Mesenchymal stem cell (in vitro differentiated cells and primary cell): ENCODE results near the gene LAMC3.
A peak's percentile ranks its signal among the peaks of the same experiment; 100 is the strongest.

Experiments
- DNase-seq: peaks from one replicate; pipeline ENCODE4 v3.0.0-alpha.2; 2013
- H2AFZ ChIP-seq: one replicate; pipeline ENCODE4 v1.6.1; 2013; ENCODE audit warnings: low read depth, mild to moderate bottlenecking, control low read depth, inconsistent platforms, low read length, moderate library complexity
- H2AK5ac ChIP-seq: 2 replicates; pipeline ENCODE4 v1.6.1; 2013; ENCODE audit warnings: low read length, moderate library complexity, mild to moderate bottlenecking, inconsistent platforms; ENCODE audit not compliant: severe bottlenecking
- H2BK120ac ChIP-seq: one replicate; pipeline ENCODE4 v1.6.1; 2013; ENCODE audit warnings: low read depth, mild to moderate bottlenecking, inconsistent platforms, low read length, moderate library complexity
- H2BK12ac ChIP-seq, 2 experiments: one replicate each; pipeline ENCODE4 v1.6.1; 2013; ENCODE audit warnings: inconsistent platforms in 2 of 2, low read length in 2 of 2, mild to moderate bottlenecking in 2 of 2, moderate library complexity in 2 of 2, control low read depth in 1 of 2
- H2BK15ac ChIP-seq: one replicate; pipeline ENCODE4 v1.6.1; 2013; ENCODE audit warnings: mild to moderate bottlenecking, low read depth, inconsistent platforms; ENCODE audit not compliant: poor library complexity, severe bottlenecking
- H2BK5ac ChIP-seq: 2 replicates; pipeline ENCODE4 v1.6.1; 2013; ENCODE audit warnings: low read depth, mild to moderate bottlenecking, low read length, control low read depth, inconsistent platforms; ENCODE audit not compliant: poor library complexity, severe bottlenecking
- H3K14ac ChIP-seq, 2 experiments: one replicate each; pipeline ENCODE4 v1.6.1; 2013; ENCODE audit warnings: inconsistent platforms in 2 of 2, low read length in 2 of 2, control low read depth in 1 of 2, mild to moderate bottlenecking in 1 of 2, moderate library complexity in 1 of 2
- H3K18ac ChIP-seq, 2 experiments: one replicate each; pipeline ENCODE4 v1.6.1; 2013; ENCODE audit warnings: inconsistent platforms in 2 of 2, low read length in 2 of 2, control low read depth in 1 of 2, low read depth in 1 of 2, mild to moderate bottlenecking in 1 of 2
- H3K23ac ChIP-seq, 2 experiments: one replicate each; pipeline ENCODE4 v1.6.1; 2013; ENCODE audit warnings: inconsistent platforms in 2 of 2, low read length in 2 of 2, mild to moderate bottlenecking in 2 of 2, moderate library complexity in 2 of 2, control low read depth in 1 of 2
- H3K27ac ChIP-seq: 2 replicates; pipeline ENCODE4 v1.5.1; 2013; ENCODE audit warnings: mild to moderate bottlenecking, moderate library complexity, low read length, control low read depth, inconsistent platforms; ENCODE audit not compliant: poor library complexity, severe bottlenecking
- H3K27me3 ChIP-seq, 2 experiments: 2 replicates each; pipeline versions ENCODE4 v1.6.1 to v1.7.0; 2013; ENCODE audit warnings: low read length in 2 of 2, mild to moderate bottlenecking in 2 of 2, moderate library complexity in 2 of 2, control low read depth in 1 of 2, inconsistent platforms in 1 of 2; ENCODE audit not compliant: control insufficient read depth in 1 of 2, insufficient read depth in 1 of 2
- H3K36me3 ChIP-seq, 2 experiments: 2 replicates each; pipeline versions ENCODE4 v1.6.1 to v1.7.0; 2013; ENCODE audit warnings: low read length in 2 of 2, control low read depth in 1 of 2, inconsistent platforms in 1 of 2, low read depth in 1 of 2, mild to moderate bottlenecking in 1 of 2; ENCODE audit not compliant: insufficient read depth in 2 of 2, control insufficient read depth in 1 of 2
- H3K4ac ChIP-seq, 2 experiments: one replicate each; pipeline ENCODE4 v1.6.1; 2013; ENCODE audit warnings: inconsistent platforms in 2 of 2, low read length in 2 of 2, mild to moderate bottlenecking in 2 of 2, moderate library complexity in 2 of 2, control low read depth in 1 of 2, low read depth in 1 of 2
- H3K4me1 ChIP-seq: 2 replicates; pipeline ENCODE4 v1.6.1; 2013; ENCODE audit warnings: low read depth, low read length, control low read depth; ENCODE audit not compliant: control insufficient read depth, insufficient read depth
- H3K4me2 ChIP-seq: 2 replicates; pipeline ENCODE4 v1.6.1; 2013; ENCODE audit warnings: low read length, mild to moderate bottlenecking, inconsistent platforms; ENCODE audit not compliant: poor library complexity, severe bottlenecking
- H3K4me3 ChIP-seq, 2 experiments: 2 replicates each; pipeline versions ENCODE4 v1.5.1 to v1.7.0; 2013; ENCODE audit warnings: low read length in 2 of 2, mild to moderate bottlenecking in 2 of 2, control low read depth in 1 of 2, low read depth in 1 of 2; ENCODE audit not compliant: insufficient read depth in 1 of 2
- H3K79me1 ChIP-seq: replicated peaks from 2 replicates; pipeline ENCODE4 v1.6.1; 2013; ENCODE audit warnings: mild to moderate bottlenecking, control low read depth, low read length, inconsistent platforms; ENCODE audit not compliant: poor library complexity, severe bottlenecking
- H3K9ac ChIP-seq: 2 replicates; pipeline ENCODE4 v1.7.0; 2013; ENCODE audit warnings: mild to moderate bottlenecking, low read length, moderate library complexity
- H3K9me3 ChIP-seq: 2 replicates; pipeline ENCODE4 v1.7.0; 2013; ENCODE audit warnings: mild to moderate bottlenecking, low read length; ENCODE audit not compliant: control insufficient read depth
- H4K8ac ChIP-seq: one replicate; pipeline ENCODE4 v1.6.1; 2013; ENCODE audit warnings: inconsistent platforms, mild to moderate bottlenecking, low read length, moderate library complexity
- H4K91ac ChIP-seq: one replicate; pipeline ENCODE4 v1.6.1; 2013; ENCODE audit warnings: mild to moderate bottlenecking, low read length, inconsistent platforms
- WGBS: methylation state at CpG from one replicate; pipeline ENCODE4 v1.1.7; 2013; ENCODE audit warnings: mixed read lengths; 5-methylcytosine and 5-hydroxymethylcytosine counted together

Gene LAMC3

GRCh38 chr9:131103535-131103934, 94.6 kb downstream of the LAMC3 start:
- peaks cover 0 to 17% of the 10 kb centered on the region in 2 experiments for H3K36me3 ChIP-seq
- H3K79me1 ChIP-seq: no peaks in the 10 kb centered on the region
- peak overlapping the region; percentile 16 for H2AK5ac ChIP-seq
- H2BK5ac ChIP-seq: no peak overlapping the region
- H3K9ac ChIP-seq: no peak overlapping the region
- H3K4ac ChIP-seq: no peak overlapping the region
- no peak overlapping the region for H3K18ac ChIP-seq
- DNase-seq: no peak
- H3K4me3 ChIP-seq: no peak overlapping the region
- H3K27ac ChIP-seq: no peak overlapping the region
- peaks cover 0 to 44% of the 10 kb centered on the region in 2 experiments for H3K27me3 ChIP-seq
- no peak overlapping the region for H3K14ac ChIP-seq
- peaks cover 39% of the 10 kb centered on the region for H3K4me1 ChIP-seq
- H2BK15ac ChIP-seq: no peak overlapping the region
- H3K9me3 ChIP-seq: no peaks in the 10 kb centered on the region
- 89% methylated on average over 2 of the region's 3 CpGs for WGBS
- H3K4me2 ChIP-seq: no peak overlapping the region
- H3K23ac ChIP-seq: no peak overlapping the region
- H4K91ac ChIP-seq: no peak overlapping the region
- no peak overlapping the region for H2BK120ac ChIP-seq
- H2AFZ ChIP-seq: no peak overlapping the region
- H2BK12ac ChIP-seq: no peak overlapping the region
- H4K8ac ChIP-seq: no peak overlapping the region

GRCh38 chr9:131104016-131104740, 95.2 kb downstream of the LAMC3 start:
- 77% methylated on average over 4 of the region's 5 CpGs for WGBS

GRCh38 chr9:131105952-131106351, 97.0 kb downstream of the LAMC3 start:
- Histone ChIP-seq H2AFZ (no peak overlapping the region), H3K23ac (no peak overlapping the region), H3K4me2 (no peak overlapping the region), H3K4me3 (no peak overlapping the region), H3K9ac (no peak overlapping the region), H2AK5ac (no peak overlapping the region), H2BK5ac (no peak overlapping the region), H4K91ac (no peak overlapping the region), H3K4ac (no peak overlapping the region), H3K9me3 (no peaks in the 10 kb centered on the region), H3K18ac (no peak overlapping the region), H3K14ac (no peak overlapping the region), H3K27me3 (peaks cover 0 to 29% of the 10 kb centered on the region in 2 experiments), H2BK12ac (no peak overlapping the region), H3K4me1 (peaks cover 22% of the 10 kb centered on the region), H4K8ac (no peak overlapping the region), H3K79me1 (no peaks in the 10 kb centered on the region), H2BK15ac (no peak overlapping the region), H2BK120ac (no peak overlapping the region), H3K27ac (no peak overlapping the region), H3K36me3 (peaks cover 0 to 14% of the 10 kb centered on the region in 2 experiments)
- 92% methylated on average over 8 of the region's 8 CpGs for WGBS
- no peak for DNase-seq

More at GRCh38 chr9:131104016-131104740, 95.2 kb downstream of the LAMC3 start:
- Histone ChIP-seq H4K8ac (no peak overlapping the region), H2BK15ac (no peak overlapping the region), H3K4ac (no peak overlapping the region), H2BK5ac (no peak overlapping the region), H3K36me3 (peaks cover 0 to 17% of the 10 kb centered on the region in 2 experiments), H3K4me2 (no peak overlapping the region), H3K27ac (no peak overlapping the region), H3K14ac (no peak overlapping the region), H4K91ac (no peak overlapping the region), H3K79me1 (no peaks in the 10 kb centered on the region), H3K4me3 (no peak overlapping the region), H3K18ac (no peak overlapping the region), H3K4me1 (peaks cover 33% of the 10 kb centered on the region), H2BK120ac (no peak overlapping the region), H2BK12ac (no peak overlapping the region), H3K23ac (no peak overlapping the region), H3K9me3 (no peaks in the 10 kb centered on the region), H2AFZ (no peak overlapping the region), H3K27me3 (peaks cover 0 to 38% of the 10 kb centered on the region in 2 experiments), H2AK5ac (peak overlapping the region; percentile 58), H3K9ac (no peak overlapping the region)
- no peak for DNase-seq

GRCh38 chr9:131107760-131108159, 98.8 kb downstream of the LAMC3 start:
- H3K4me2 ChIP-seq: no peak overlapping the region
- no peak overlapping the region for H3K4me3 ChIP-seq
- H2BK5ac ChIP-seq: no peak overlapping the region
- no peak overlapping the region for H2AFZ ChIP-seq
- H2AK5ac ChIP-seq: peak overlapping the region; percentile 7
- H3K14ac ChIP-seq: no peak overlapping the region
- no peak overlapping the region for H3K4ac ChIP-seq
- H3K9me3 ChIP-seq: no peaks in the 10 kb centered on the region
- no peak overlapping the region for H3K23ac ChIP-seq
- no peak overlapping the region for H4K91ac ChIP-seq
- H2BK12ac ChIP-seq: no peak overlapping the region
- no peak for DNase-seq
- no peak overlapping the region for H3K18ac ChIP-seq
- H3K9ac ChIP-seq: no peak overlapping the region
- H3K4me1 ChIP-seq: peaks cover 16% of the 10 kb centered on the region
- H3K79me1 ChIP-seq: no peaks in the 10 kb centered on the region
- 80% methylated on average over 8 of the region's 8 CpGs for WGBS
- no peak overlapping the region for H4K8ac ChIP-seq
- H3K36me3 ChIP-seq: peaks cover 0 to 14% of the 10 kb centered on the region in 2 experiments
- peaks cover 0 to 30% of the 10 kb centered on the region in 2 experiments for H3K27me3 ChIP-seq
- H2BK15ac ChIP-seq: no peak overlapping the region
- H2BK120ac ChIP-seq: no peak overlapping the region
- no peak overlapping the region for H3K27ac ChIP-seq
